ENCODE measurements around the gene LRRC18. TPM values are rescaled to one million over a fixed set of nuclear protein-coding genes. Genes with fewer than 3 reads are reported as not detected.

LRRC18 gene
- total RNA-seq, 1 donor from 2014 or later, result not detected

- DNase-seq (ENCODE audit: low read depth), result no peak
These were observed 31.9 kb downstream of the LRRC18 start for GRCh38 chr10:48907730-48908129.

DNA sequence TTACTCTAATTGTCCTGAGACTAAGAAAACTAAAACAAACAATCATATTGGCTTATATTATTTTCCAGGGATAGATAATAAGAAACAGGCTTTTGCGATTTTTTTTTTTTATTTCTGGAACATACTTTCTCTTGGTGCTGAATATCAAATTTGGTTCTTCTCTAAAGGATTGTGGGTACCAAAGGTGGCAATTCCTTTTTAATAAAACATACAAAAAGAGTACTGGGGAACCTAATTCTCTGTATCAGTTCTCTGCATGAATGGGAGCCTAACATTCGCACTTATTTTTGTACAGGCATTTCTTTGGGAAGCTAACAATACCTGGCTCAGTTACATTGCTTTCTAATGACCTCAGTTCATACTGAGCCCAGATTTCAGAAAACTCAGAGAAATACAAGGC, 32.8 kb downstream of the LRRC18 start:
- DNase-seq (ENCODE audit: low read depth), result no peak

- no peak for DNase-seq (ENCODE audit: low read depth)
These were observed 34.3 kb downstream of the LRRC18 start for GRCh38 chr10:48905311-48905710.

- no peak for DNase-seq (ENCODE audit: low read depth)
These were observed 34.8 kb downstream of the LRRC18 start for GRCh38 chr10:48904861-48905260.

DNA sequence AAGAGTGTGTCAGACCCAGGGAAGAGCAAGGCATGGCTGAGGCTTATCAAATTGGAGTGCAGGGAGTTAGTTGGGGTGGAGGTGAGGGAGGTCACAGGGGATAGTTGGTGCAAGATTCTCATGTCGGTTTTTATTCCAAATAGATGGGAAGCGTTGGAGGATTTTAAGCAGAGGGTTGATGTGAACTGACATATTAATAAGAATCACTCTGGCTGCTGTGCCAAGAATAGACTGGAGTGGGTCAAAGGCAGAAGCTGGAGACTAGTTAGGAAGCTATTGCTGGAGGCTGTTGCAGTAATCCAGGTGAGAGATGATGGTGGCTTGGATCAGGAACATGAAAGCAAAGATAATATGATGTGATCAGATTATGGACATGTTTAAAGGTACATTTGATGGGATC, 36.5 kb downstream of the LRRC18 start:
- DNase-seq (ENCODE audit: low read depth), result no peak

DNA sequence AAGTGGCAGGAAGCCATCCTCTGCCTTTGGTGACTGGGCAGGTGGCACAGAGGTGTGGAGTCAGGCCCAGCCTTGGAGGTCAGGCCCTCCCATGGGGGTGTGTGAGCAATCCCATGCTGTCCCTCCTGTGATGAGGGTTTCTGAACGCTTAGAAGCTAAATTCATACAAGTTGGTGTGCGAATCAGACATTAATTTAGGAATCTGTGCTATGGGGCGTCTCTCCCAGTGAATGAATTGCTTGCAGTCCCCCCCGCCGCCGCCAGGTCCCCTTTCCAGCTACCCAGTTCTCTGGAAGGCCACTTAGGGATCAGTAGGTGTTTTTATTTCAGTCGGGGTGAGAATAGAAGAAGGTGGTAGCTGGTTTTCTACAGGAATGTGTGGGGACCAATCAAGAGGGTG, 37.5 kb downstream of the LRRC18 start:
- DNase-seq (ENCODE audit: low read depth), result no peak

DNA sequence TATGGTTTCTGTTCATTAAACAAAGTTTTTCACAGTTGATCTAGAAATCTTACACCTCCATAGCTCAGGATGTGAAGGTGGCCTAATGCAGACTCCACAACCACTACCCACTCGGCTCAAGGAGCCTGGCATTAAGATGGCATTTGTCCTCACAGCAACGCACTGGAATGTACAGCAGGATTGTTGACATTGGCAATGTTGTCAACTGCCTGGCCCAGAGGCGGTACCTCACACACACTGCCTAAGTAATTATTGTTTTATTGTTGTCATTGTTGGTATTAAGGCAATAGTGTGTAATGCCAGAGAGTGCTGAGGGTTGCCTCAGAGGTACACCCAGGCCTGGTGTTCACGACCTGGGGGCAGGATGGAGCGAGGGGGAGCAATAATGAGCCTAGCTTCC, 38.3 kb downstream of the LRRC18 start:
- no peak for DNase-seq (ENCODE audit: low read depth)

- DNase-seq (ENCODE audit: low read depth), result no peak
These were observed 39.3 kb downstream of the LRRC18 start for GRCh38 chr10:48900371-48900801.

DNA sequence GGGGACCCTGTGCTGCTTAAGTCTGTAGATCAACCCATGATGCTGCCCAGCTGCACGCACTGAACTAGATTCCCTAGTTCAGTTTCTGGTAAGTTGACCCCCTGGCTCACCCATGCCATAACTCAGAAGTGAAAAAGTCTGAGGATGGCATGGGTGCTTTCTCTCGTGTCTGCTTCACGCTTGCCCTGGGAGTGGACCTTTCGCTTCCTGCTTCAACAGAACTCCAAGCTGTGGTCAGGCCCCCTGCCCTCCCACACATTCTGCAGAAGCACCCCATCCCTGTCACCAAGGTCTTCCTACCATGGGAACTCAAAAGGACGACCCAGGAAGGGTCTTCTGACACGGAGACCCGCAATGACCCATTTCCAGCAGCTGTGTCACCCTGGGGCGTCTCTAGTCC, 39.9 kb downstream of the LRRC18 start:
- DNase-seq (ENCODE audit: low read depth), result no peak

DNA sequence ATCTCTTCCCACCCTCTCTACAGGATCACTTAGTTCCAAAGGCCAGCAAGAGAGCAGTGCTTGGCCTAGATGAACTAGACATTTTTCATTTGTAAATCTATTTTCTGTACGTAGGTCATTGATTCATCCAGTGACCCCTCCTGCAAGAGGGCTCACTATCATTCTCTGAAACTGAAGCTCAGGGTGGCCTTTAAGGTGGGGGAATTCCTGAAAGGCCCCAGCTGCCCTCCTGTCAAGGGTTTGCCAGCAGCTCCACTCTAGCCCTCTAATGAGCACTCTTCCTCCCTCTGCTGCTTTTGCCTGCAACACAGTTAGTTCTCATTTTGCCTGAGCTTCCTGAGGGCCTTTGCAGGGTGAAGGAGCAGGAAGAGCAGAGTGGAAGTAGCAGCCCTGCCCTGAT, 41.2 kb downstream of the LRRC18 start:
- no peak for DNase-seq (ENCODE audit: low read depth)

DNA sequence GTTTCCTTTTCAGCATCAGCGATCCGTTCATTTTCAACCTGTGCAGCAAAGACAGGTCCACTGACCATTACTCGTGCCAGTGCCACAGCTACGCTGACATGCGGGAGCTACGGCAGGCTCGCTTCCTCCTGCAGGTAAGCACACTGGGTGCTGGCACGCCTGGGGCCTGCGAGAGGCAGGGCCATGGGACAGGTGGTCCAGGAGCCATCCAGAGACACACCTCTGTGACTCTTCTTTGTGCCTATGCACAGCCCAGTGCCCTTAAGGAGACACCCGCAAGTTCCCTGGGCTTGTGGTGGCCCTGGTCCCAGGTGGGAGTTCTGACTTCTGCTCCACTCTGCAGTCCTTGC, 42.2 kb downstream of the LRRC18 start:
- DNase-seq (ENCODE audit: low read depth), result no peak

- DNase-seq (ENCODE audit: low read depth), result no peak
These were observed 42.7 kb downstream of the LRRC18 start for GRCh38 chr10:48896756-48897440.

- no peak for DNase-seq (ENCODE audit: low read depth)
These were observed 43.8 kb downstream of the LRRC18 start for GRCh38 chr10:48895803-48896195.

- no peak for DNase-seq (ENCODE audit: low read depth)
These were observed 44.5 kb downstream of the LRRC18 start for GRCh38 chr10:48894911-48895802.

DNA sequence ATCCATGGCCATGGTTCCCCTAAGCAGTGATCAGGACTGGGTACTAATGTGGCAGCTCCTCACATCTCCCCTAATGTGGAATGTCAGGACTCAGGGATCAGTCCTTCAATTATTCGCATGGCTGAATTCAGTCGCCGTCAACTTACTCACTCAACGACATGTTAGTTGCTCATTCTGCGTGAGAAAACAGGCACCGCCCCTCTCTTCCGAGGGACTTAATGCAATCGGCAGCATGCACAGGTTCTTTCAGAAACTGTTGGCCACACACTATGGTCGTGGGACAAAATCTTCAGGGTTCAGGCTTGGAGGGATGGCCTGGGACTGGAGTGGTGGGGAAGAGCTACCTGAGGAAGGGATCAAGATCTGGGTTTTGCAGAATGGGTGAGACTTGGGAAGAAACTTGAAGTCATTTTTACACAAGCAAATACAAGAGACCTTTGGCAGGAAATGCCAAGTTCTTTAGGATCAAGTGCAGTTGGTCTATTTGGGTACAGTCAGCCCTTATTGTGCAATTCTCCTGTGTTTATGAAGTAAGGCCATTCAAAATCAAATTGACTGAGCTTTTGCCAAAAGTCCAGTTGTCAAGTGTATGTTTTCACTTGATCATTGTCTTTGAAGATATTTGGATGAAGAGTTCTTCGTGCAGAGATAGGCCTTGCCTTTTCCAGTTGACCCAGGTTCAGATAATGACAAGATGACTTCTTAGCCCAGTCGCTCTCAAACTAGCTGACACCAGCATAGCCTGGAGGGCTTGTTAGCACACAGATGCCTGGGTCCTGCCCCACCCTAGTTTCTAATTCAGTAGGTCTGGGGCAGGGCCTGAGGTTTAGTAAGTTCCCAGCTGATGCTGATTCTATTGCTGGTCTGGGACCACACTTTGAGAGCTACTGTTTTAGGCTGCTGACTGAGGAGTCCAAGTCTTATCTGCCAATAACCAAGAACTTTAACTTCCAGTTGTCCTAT, 48.5 kb downstream of the LRRC18 start:
- DNase-seq (ENCODE audit: low read depth), result peak; percentile 6

DNA sequence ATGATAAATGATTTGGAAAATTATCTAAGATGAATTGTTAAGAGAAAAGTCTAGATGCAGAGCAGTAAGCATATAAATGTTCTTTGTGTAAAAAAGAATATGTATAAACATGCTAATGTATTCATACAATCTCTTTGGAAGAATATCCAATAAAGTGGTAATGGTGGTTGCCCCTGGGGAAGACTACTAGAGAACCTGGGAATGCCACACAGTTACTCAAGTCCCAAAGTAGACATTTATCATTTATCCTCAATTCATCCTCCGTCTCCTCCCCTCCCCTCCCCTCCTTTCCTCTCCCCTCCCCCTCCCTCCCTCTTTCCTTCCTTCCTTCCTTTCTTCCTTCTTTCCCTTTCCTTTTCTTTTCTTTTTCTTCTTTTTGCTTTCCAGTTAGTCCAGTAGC, 51.7 kb downstream of the LRRC18 start:
- DNase-seq (ENCODE audit: low read depth), result no peak

DNA sequence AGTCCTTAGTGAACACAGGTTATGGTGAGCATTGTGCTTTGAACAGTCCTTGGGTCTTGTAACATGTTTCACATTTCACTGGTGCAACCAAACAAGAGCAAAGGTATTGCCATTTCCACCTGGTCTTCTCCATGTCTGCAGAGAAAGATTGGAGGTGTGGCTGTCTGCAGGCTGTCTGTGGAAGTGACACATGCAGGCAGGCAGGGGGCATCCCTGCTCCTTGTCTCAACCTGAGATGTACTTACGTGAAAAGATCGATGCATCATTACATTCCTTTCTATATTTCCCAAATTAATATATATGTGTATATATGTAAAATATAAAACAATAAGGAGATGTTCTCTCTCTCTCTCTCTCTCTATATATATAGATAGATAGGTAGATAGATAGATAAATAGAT, 54.3 kb downstream of the LRRC18 start:
- DNase-seq (ENCODE audit: low read depth), result no peak

DNA sequence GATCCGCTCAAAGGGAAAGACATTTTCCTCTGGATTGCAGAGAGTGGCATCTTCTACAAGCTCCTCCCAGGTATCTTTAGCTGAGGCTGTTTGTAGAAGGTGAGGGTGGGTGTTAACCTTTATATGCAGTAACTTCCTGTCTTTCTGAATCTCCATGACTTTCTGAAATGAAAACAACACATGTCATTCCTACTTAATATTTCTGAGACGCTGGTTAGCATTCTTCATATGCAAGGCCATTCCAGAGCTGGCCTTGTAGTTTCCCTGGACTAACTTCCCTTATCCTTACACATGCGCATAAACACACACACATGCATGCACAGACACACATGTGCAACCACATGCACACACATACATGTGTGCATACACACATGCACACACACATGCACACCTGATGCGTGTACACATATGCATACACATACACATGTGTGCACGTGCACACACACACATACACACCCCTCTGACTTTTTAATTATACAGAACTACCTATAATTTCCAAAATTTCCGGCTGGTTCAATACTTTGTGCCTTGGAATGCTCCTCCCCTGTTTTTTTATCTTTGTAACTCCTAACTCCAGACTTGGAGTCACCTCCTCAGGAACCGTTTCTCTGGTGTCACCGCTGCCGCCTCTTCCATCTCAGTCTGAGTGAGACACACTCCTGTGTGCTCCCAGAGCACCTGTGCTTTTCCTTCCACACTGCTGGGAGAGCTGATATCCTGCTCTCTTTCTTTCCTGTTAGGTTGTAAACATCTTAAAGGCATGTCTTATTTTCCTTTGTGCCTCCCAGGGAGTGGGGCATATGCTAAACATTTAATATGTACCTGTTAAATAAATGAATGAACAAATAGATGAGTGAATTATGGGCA, 55.2 kb downstream of the LRRC18 start:
- no peak for DNase-seq (ENCODE audit: low read depth)

DNA sequence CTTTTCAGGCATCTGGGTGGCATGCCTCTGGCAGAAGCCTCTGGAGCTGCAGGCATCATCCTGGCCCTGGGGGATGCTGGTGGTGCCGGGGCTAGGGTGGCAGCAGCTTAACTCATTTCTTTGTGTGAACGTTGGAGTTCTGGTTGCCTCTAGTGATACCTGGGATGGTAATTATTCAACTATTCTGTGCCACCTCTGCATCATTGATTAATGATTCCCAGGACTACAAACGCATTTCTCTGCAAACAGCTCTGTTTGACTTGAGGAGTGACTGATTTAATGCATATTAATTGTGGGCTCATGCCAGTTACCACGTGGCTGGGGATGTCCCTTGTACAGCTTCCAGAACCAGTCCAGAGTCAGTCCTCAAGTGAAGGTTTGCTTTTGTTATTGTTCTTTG, 55.9 kb downstream of the LRRC18 start:
- peak; percentile 15 for DNase-seq (ENCODE audit: low read depth)

GRCh38 chr10:48882881-48883280, 56.8 kb downstream of the LRRC18 start:
- no peak for DNase-seq (ENCODE audit: low read depth)

DNA sequence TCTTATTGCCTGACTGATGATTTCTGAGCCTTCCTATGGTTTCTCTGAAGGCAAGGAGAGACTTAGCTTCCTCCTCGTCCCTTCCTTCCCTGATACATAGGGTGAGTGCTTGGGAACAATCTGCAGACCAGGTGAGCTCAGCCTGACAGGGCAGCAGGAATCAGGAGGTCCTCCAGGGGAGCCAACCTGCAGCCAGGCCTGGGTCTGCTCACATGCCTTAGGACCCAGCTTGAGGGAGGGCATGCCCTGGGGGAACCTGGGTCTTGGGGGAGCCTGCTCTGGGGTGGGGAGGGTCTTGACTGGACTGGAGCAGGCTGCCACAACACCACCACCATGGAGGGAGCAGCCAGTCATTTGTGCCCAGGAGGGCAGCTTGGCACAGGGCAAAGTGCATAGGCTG, 57.7 kb downstream of the LRRC18 start:
- no peak for DNase-seq (ENCODE audit: low read depth)

Data from renal cortical epithelial cell (primary cell).